PFSK-1 (cell line): Measurements from ENCODE around the gene CACNA1B.

ENCODE experiments used
- FOXP2 ChIP-seq: optimal IDR thresholded peaks from 2 replicates; pipeline ENCODE3; 2011; ENCODE audit warnings: borderline replicate concordance, control low read depth, inconsistent platforms; ENCODE audit not compliant: insufficient read depth; ENCODE audit errors: extremely low read length, extremely low read depth
- POLR2AphosphoS5 ChIP-seq: IDR thresholded peaks from 2 replicates; pipeline ENCODE4 v1.6.1; 2012; ENCODE audit warnings: low read depth, mild to moderate bottlenecking, control low read depth, low read length, moderate library complexity
- SIN3A ChIP-seq: IDR thresholded peaks from 2 replicates; pipeline ENCODE4 v1.6.1; 2012; ENCODE audit warnings: mild to moderate bottlenecking, low read length, moderate library complexity, borderline replicate concordance; ENCODE audit not compliant: insufficient read depth
- TAF1 ChIP-seq: IDR thresholded peaks from 2 replicates; pipeline ENCODE4 v1.6.1; 2012; ENCODE audit warnings: low read length, control low read depth, borderline replicate concordance; ENCODE audit not compliant: insufficient read depth
- TF ChIP-seq, protein P1 (sequence below), 2 experiments: IDR thresholded peaks; 2 replicates each; pipeline versions ENCODE4 v1.6.1 to v1.8.0; 2011 to 2012; ENCODE audit warnings: low read depth in 2 of 2, low read length in 2 of 2, control low read depth in 1 of 2, inconsistent platforms in 1 of 2, mild to moderate bottlenecking in 1 of 2, moderate library complexity in 1 of 2; ENCODE audit not compliant: insufficient read depth in 1 of 2

Gene CACNA1B

GRCh38 chr9:138097501-138097991 is 220.0 kb downstream of the CACNA1B start:
- no peak for TF ChIP-seq POLR2AphosphoS5
- no peak for TF ChIP-seq SIN3A
- TF ChIP-seq TAF1 = no peak
- TF ChIP-seq, protein P1, sequence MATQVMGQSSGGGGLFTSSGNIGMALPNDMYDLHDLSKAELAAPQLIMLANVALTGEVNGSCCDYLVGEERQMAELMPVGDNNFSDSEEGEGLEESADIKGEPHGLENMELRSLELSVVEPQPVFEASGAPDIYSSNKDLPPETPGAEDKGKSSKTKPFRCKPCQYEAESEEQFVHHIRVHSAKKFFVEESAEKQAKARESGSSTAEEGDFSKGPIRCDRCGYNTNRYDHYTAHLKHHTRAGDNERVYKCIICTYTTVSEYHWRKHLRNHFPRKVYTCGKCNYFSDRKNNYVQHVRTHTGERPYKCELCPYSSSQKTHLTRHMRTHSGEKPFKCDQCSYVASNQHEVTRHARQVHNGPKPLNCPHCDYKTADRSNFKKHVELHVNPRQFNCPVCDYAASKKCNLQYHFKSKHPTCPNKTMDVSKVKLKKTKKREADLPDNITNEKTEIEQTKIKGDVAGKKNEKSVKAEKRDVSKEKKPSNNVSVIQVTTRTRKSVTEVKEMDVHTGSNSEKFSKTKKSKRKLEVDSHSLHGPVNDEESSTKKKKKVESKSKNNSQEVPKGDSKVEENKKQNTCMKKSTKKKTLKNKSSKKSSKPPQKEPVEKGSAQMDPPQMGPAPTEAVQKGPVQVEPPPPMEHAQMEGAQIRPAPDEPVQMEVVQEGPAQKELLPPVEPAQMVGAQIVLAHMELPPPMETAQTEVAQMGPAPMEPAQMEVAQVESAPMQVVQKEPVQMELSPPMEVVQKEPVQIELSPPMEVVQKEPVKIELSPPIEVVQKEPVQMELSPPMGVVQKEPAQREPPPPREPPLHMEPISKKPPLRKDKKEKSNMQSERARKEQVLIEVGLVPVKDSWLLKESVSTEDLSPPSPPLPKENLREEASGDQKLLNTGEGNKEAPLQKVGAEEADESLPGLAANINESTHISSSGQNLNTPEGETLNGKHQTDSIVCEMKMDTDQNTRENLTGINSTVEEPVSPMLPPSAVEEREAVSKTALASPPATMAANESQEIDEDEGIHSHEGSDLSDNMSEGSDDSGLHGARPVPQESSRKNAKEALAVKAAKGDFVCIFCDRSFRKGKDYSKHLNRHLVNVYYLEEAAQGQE (IDR thresholded peaks at IDR 0.05; ENCODE audit: insufficient read depth in 1 of 2, low read depth in 2 of 2, low read length in 2 of 2) = no peak
- TF ChIP-seq FOXP2 = no peak

DNA sequence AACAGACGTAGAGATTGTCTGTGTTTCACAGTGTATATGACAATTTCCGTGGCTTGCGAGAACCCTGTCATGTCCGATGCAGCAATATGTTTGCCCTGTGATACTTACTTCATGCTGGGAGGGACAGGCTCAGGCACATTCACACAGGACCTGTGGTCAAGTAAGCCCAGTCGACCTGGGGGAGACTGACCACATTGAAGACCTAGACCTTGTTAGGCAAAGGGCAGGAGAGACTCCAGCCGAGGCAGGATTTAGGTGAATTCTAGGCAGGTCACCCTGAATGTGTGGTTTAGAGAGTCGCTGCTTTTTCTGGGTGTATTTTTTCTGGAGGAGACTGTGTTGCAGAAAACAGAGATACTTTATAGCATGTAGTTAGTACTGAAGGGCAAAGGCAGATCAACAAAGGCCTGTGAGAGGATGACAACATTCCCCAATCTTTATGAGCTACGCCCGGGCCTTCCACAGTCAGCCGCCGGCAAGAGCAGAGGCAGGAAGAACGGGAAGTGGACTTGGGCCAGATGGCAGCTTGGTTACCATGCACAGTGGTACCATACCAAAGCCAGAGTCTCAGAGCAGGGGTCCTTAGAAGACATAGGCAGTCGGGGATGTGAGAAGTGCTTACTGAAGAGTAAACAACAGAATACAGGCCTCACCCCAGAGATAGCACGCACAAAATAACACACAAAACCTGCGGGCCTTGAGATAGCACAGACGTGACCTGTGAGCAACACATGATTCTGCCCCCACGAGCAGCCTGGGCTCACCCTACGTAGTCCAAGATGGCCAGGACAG is 220.7 kb downstream of the CACNA1B start:
- TF ChIP-seq TAF1 (no peak), FOXP2 (no peak), POLR2AphosphoS5 (no peak)
- TF ChIP-seq, protein P1 (IDR thresholded peaks at IDR 0.05; ENCODE audit: insufficient read depth in 1 of 2, low read depth in 2 of 2, low read length in 2 of 2) = no peak

GRCh38 chr9:138098908-138099791 is 221.6 kb downstream of the CACNA1B start:
- no peak for TF ChIP-seq TAF1
- TF ChIP-seq, protein P1 (IDR thresholded peaks at IDR 0.05; ENCODE audit: insufficient read depth in 1 of 2, low read depth in 2 of 2, low read length in 2 of 2) = no peak
- no peak for TF ChIP-seq SIN3A
- TF ChIP-seq POLR2AphosphoS5 = no peak
- TF ChIP-seq FOXP2 = no peak

DNA sequence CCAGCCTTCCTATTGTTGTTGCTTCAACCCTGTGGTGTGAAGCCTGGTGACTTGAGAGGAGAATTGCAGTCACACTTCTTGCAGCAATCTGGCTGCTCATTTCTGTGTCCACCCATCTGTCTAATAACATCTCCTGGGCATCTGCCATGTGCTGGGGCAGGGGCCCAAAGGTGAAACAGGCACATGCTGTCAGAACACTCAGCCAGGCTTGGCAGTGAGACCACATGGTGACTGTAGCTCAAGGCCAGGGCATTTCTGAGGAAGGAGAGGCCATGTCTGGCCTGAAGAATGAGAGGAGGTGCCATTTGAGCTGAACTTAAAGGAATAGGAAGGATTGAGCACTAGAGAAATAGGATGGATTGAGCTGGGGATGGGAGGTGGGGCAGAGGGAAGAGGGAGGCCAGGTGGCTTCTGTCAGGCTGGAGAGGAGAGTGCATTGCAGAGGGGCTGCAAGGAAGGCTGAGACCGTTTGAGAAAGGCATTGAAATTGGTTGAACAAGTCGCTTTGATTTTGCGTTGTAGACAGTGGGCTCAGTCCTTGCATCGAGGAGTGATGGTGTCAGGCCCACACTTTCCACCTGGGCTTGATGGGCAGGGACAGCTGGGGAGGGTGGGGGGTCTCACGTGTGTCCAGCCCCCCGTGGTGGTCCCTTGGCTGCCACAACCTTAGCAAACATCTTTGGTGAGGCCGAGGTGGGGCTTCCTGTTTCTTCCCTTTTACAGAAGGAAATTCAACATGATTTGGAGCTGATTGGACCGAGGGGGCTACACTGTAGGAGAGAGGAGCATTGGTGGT is 222.4 kb downstream of the CACNA1B start:
- TF ChIP-seq, protein P1 (IDR thresholded peaks at IDR 0.05; ENCODE audit: insufficient read depth in 1 of 2, low read depth in 2 of 2, low read length in 2 of 2) = no peak
- TF ChIP-seq POLR2AphosphoS5 = no peak
- no peak for TF ChIP-seq FOXP2
- TF ChIP-seq TAF1 = no peak
- no peak for TF ChIP-seq SIN3A
